Smooth muscle cell of bladder (primary cell): ENCODE measurements around the gene ARHGAP40. TPM values are rescaled to one million over a fixed set of nuclear protein-coding genes. Genes with fewer than 3 reads are reported as not detected.

ENCODE experiments used
- total RNA-seq: library from RNA; depleted of rRNA; stranded (reverse); fragments of >200 nt; gene quantifications from 2 replicates; pipeline ENCODE4 v1.2.3, GENCODE V29; 2014

Gene ARHGAP40
- not detected in 2 replicates for total RNA-seq

DNA sequence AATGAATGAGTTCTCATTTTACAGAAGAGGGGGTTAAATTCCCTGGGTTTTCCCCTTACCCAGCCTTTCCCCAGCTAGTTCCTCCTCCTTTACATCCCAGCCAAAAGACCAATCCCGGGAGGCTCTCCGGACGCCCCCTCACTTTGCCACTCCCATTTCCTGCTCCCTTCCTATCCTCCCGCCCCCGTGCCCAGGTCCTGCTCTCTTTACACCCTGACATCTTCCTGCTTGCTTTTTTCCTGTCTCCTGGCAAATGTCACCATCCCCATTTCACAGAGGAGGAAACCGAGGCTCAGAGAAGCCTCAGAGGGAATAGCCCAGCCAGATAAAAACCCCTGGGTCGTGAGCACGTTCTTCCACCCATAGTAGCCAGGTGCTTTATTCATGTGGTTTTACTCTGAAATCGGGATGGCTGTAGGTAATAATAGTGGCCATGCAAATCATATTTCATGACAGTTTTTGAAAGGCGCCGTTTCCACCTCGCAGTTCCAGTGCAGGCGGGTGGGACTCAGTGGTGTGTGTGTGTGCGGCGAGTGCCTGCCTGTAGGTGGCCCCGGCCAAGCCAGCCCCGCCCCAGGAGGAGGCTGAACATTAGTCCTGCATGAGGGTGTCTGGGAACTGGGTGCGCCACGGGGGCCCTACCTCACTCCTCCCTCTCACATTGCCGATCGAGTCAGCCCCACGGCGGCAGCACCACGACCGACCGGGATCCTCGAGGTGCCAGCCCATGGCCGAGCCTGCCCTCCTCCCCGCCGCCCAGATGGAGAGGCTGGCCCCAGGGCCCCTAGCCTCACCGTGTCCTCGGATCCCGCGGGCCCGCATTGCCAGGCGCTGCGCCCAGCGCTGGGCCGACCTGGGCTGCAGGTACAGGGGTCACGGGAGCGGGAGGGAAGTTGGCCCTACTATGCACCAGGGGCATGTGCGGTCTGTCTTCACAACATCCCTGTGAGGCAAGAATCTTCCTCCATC lies at the start of gene ARHGAP40:
Gene ARHGAP40 (plus strand): TSS at position 594 of the 969 bp plus-strand sequence.

DNA sequence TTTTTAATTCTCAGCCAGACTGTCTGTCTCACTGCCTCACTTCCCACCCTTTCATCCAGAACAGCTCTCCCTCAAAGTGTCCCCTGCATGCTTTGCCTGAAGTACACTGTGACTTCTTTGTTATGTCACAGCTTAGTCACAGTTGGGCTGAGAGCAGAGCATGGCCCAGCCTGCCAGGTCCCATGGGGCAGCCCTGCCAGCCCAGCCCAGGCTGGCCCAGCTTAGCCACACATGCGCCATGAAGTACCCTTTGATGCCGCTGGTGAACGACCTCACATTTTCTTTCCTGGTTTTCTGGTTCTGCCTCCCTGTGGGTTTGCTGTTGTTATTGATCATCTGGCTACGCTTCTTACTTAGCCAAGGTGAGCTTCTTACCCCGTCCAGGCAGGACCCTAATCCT lies 20.6 kb upstream of the ARHGAP40 start, which contains the start of gene ADIG:
Gene ADIG (plus strand): TSS at position 185 of the 400 bp plus-strand sequence. CDS start 54 bp downstream, at position 239.

Other genes with a start within 250 kb of the ARHGAP40 start
- 5.7 and 7.6 TPM in 2 replicates for gene SNHG17, start 166.5 kb upstream of the ARHGAP40 start, total RNA-seq
- 17.9 and 22.2 TPM in 2 replicates for gene RALGAPB, start 129.0 kb upstream of the ARHGAP40 start, total RNA-seq
- gene ADIG, start 20.6 kb upstream of the ARHGAP40 start, total RNA-seq = not detected in 2 replicates
- gene SLC32A1, start 122.7 kb downstream of the ARHGAP40 start, total RNA-seq = not detected in 2 replicates
- 4.1 and 4.8 TPM in 2 replicates for gene ACTR5, start 146.7 kb downstream of the ARHGAP40 start, total RNA-seq
- 0.09 TPM in 1 of 2 replicates, not detected in the other for gene PPP1R16B, start 203.9 kb downstream of the ARHGAP40 start, total RNA-seq